ENCODE data around the gene UBP1. TPM values are rescaled to one million over a fixed set of nuclear protein-coding genes. Genes with fewer than 3 reads are reported as not detected.
"Not testable (repeated sequence)": the region's sequence is repeated elsewhere in the genome, so short reads cannot be mapped to it uniquely, and the experiment has no call there.

UBP1 gene
- total RNA-seq, 1 experiment from 2014 or later: 50.4 TPM

DNA sequence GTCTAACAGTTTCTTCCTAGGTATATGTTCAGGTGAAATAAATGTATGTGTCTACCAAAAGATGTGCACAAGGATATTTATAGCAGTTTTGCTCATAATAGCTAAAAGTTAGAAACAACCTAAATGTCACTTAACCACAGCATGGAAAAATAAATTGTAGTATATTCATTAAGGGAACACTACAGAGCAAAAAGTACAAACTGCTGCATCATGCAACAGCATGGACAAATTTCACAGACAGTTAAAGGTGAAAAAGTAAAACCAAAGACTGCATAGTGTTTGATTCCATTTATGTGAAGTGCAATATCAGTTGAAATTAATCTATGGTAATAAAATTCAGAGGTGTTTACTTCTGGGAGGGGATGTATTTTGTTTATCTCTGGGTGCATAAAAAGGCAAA is 100.4 kb downstream of the UBP1 start:
- Histone ChIP-seq H3K79me2 (ENCODE audit: low read depth) (no peaks in the 10 kb centered on the region), H3F3A (ENCODE audit: insufficient read depth, low read depth) (no peaks in the 10 kb centered on the region), H3K4me1 (replicated peaks; ENCODE audit: insufficient read depth) (no peaks in the 10 kb centered on the region), H3K9me2 (ENCODE audit: insufficient read depth) (no peaks in the 10 kb centered on the region), H3K27ac (no peak overlapping the region), H3K4me3 (no peak overlapping the region), H3K4me2 (no peak overlapping the region), H4K20me1 (ENCODE audit: insufficient read depth) (no peaks in the 10 kb centered on the region), H3K36me3 (ENCODE audit: low read depth) (no peaks in the 10 kb centered on the region), H2AFZ (no peak overlapping the region), H3K9me3 (ENCODE audit: insufficient read depth, low read depth) (no peaks in the 10 kb centered on the region), H3K27me3 (ENCODE audit: insufficient read depth, low read depth) (no peaks in the 10 kb centered on the region)
- POLR2A ChIA-PET (ENCODE audit: unreplicated experiment): no interaction called here
- CTCF ChIA-PET: no interaction called here
- intact Hi-C loops (cut with micrococcal nuclease; ENCODE audit: unreplicated experiment): no loop called here
- BruUV-seq (replicated peaks): no TSS peak
- no peak for DNase-seq
- TF ChIP-seq EZH2 (IDR thresholded peaks at IDR 0.05; ENCODE audit: low read depth) (no peak), CTCF (conservative IDR thresholded peaks at IDR 0.05) (no peak)

DNA sequence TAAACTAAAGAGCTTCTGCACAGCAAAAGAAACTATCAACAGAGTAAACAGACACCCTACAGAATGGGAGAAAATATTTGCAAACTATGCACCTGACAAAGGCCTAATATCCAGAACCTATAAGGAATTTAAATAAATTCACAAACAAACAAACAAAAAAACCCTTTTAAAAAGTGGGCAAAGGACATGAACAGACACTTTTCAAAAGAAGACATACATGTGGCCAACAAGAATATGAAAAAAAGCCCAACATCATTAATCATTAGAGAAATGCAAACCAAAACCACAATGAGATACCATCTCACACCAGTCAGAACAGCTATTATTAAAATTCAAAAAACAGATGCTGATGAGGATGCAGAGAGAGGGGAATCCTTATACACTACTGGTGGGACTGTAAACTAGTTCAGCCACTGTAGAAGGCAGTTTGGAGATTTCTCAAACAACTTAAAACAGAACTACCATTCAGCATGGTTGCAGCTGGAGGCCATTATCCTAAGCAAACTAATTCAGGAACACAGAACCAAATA is 101.2 kb downstream of the UBP1 start:
- BruUV-seq (replicated peaks); POLR2A ChIA-PET (ENCODE audit: unreplicated experiment); intact Hi-C loops (cut with micrococcal nuclease; ENCODE audit: unreplicated experiment): not testable (repeated sequence)

More for the DNA sequence above, 101.2 kb downstream of the UBP1 start:
- H3K9me2 ChIP-seq (ENCODE audit: insufficient read depth); H3K36me3 ChIP-seq (ENCODE audit: low read depth); H3F3A ChIP-seq (ENCODE audit: insufficient read depth, low read depth); H3K4me2 ChIP-seq; H4K20me1 ChIP-seq (ENCODE audit: insufficient read depth); H3K27ac ChIP-seq; DNase-seq; H3K4me3 ChIP-seq; H2AFZ ChIP-seq; H3K79me2 ChIP-seq (ENCODE audit: low read depth); CTCF ChIA-PET; H3K27me3 ChIP-seq (ENCODE audit: insufficient read depth, low read depth); H3K9me3 ChIP-seq (ENCODE audit: insufficient read depth, low read depth); H3K4me1 ChIP-seq (replicated peaks; ENCODE audit: insufficient read depth): not testable (repeated sequence)

Other genes with a start within 250 kb of the UBP1 start
- 0.35 and 0.45 TPM in 2 replicates for gene SUSD5, start 221.6 kb downstream of the UBP1 start, total RNA-seq (2021)
- 15.8 and 18.5 TPM in 2 replicates for gene FBXL2, start 163.0 kb downstream of the UBP1 start, total RNA-seq (2021)

Data from PC-9 (cell line).